ENCODE measurements around the gene PTPRT. TPM values are rescaled to one million over a fixed set of nuclear protein-coding genes. Genes with fewer than 3 reads are reported as not detected.

The PTPRT gene
- total RNA-seq, 1 experiment from 2014 or later, result not detected

DNA sequence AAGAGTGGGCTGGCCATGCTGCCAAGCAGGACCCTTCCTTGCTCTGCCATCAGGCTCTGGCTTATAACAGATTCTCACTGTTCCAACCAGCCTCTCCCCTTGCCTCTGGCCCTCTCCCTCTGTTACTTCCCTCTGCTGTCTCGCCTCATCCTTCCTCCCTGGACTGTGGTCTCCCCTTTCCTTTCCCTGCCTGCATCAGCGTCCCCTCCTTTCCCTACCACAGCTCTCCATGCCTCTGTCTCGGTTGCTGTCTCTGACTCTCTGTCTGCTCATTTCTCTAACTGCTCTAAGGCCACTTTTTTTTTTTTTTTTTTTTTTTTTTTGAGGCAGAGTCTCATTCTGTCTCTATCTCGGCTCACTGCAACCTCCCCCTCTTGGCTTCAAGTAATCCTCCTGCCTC, 173.4 kb downstream of the PTPRT start:
- BruUV-seq (replicated peaks), result no TSS peak
- Histone ChIP-seq H3K4me1 (ENCODE audit: control insufficient read depth in 1 of 2, insufficient read depth in 2 of 2, low read length in 2 of 2) (no peaks in the 10 kb centered on the region), H3K27me3 (ENCODE audit: insufficient read depth, low read length) (no peaks in the 10 kb centered on the region), H3K9me2 (ENCODE audit: insufficient read depth) (no peaks in the 10 kb centered on the region), H3K4me3 (replicated peaks in 1 of 2; ENCODE audit: low read depth in 1 of 2, low read length in 2 of 2) (no peak overlapping the region), H3K9me3 (ENCODE audit: control insufficient read depth in 1 of 2, insufficient read depth in 1 of 2, low read depth in 1 of 2, low read length in 2 of 2) (peaks cover 3 to 10% of the 10 kb centered on the region in 2 experiments; a peak in 2 of 4 replicates), H3K79me2 (ENCODE audit: insufficient read depth, low read length) (no peaks in the 10 kb centered on the region), H3K9ac (ENCODE audit: low read length) (no peak overlapping the region), H4K20me1 (ENCODE audit: insufficient read depth) (no peaks in the 10 kb centered on the region), H3K27ac (ENCODE audit: low read depth, low read length) (no peak overlapping the region), H3K4me2 (ENCODE audit: low read length) (no peak overlapping the region), H3K36me3 (ENCODE audit: control insufficient read depth in 1 of 2, insufficient read depth in 2 of 2, low read length in 2 of 2) (no peaks in the 10 kb centered on the region), H2AFZ (ENCODE audit: low read depth, low read length, poor library complexity, severe bottlenecking) (no peak overlapping the region)
- ATAC-seq (no peak), DNase-seq (ENCODE audit: low read depth, low spot score) (no peak)
- TF ChIP-seq CBX3 (IDR thresholded peaks at IDR 0.05; ENCODE audit: low read depth), result no peak
- TF ChIP-seq SRF (IDR thresholded peaks at IDR 0.05; ENCODE audit: low read depth), result no peak
- no peak for TF ChIP-seq EGR1 (IDR thresholded peaks at IDR 0.05; ENCODE audit: low read depth)
- TF ChIP-seq, protein P1, sequence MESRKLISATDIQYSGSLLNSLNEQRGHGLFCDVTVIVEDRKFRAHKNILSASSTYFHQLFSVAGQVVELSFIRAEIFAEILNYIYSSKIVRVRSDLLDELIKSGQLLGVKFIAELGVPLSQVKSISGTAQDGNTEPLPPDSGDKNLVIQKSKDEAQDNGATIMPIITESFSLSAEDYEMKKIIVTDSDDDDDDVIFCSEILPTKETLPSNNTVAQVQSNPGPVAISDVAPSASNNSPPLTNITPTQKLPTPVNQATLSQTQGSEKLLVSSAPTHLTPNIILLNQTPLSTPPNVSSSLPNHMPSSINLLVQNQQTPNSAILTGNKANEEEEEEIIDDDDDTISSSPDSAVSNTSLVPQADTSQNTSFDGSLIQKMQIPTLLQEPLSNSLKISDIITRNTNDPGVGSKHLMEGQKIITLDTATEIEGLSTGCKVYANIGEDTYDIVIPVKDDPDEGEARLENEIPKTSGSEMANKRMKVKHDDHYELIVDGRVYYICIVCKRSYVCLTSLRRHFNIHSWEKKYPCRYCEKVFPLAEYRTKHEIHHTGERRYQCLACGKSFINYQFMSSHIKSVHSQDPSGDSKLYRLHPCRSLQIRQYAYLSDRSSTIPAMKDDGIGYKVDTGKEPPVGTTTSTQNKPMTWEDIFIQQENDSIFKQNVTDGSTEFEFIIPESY (IDR thresholded peaks at IDR 0.05; ENCODE audit: extremely low read depth, insufficient replicate concordance, low read length), result no peak
- TF ChIP-seq EZH2phosphoT487 (IDR thresholded peaks at IDR 0.05; ENCODE audit: borderline replicate concordance), result no peak
- TF ChIP-seq, protein P2, sequence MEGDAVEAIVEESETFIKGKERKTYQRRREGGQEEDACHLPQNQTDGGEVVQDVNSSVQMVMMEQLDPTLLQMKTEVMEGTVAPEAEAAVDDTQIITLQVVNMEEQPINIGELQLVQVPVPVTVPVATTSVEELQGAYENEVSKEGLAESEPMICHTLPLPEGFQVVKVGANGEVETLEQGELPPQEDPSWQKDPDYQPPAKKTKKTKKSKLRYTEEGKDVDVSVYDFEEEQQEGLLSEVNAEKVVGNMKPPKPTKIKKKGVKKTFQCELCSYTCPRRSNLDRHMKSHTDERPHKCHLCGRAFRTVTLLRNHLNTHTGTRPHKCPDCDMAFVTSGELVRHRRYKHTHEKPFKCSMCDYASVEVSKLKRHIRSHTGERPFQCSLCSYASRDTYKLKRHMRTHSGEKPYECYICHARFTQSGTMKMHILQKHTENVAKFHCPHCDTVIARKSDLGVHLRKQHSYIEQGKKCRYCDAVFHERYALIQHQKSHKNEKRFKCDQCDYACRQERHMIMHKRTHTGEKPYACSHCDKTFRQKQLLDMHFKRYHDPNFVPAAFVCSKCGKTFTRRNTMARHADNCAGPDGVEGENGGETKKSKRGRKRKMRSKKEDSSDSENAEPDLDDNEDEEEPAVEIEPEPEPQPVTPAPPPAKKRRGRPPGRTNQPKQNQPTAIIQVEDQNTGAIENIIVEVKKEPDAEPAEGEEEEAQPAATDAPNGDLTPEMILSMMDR (IDR thresholded peaks at IDR 0.05 in 2 of 3, conservative IDR thresholded peaks at IDR 0.05 in 1 of 3; ENCODE audit: borderline replicate concordance in 1 of 3, insufficient read depth in 1 of 3, low read depth in 2 of 3, low read length in 2 of 3), result no peak
- no peak for TF ChIP-seq POLR2A (IDR thresholded peaks at IDR 0.05; ENCODE audit: borderline replicate concordance, extremely low read depth, insufficient read depth, insufficient read length)
- TF ChIP-seq, protein P3, sequence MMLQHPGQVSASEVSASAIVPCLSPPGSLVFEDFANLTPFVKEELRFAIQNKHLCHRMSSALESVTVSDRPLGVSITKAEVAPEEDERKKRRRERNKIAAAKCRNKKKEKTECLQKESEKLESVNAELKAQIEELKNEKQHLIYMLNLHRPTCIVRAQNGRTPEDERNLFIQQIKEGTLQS (IDR thresholded peaks at IDR 0.05), result no peak
- RAD21 ChIA-PET (ENCODE audit: low non-redundant PET in 1 of 2, low total read pairs in 2 of 2, uncharacterized antibody in 2 of 2, unreplicated experiment in 2 of 2), result no interaction called here
- intact Hi-C loops (cut with micrococcal nuclease), result no loop called here
- POLR2A ChIA-PET, result no interaction called here
- CTCF ChIA-PET, result no interaction called here

All from HCT116 (cell line).